HG03432 (cell line): ENCODE results near the gene MTFMT.
A peak's percentile ranks its signal among the peaks of the same experiment; 100 is the strongest.

Experiments used
- ATAC-seq: cut with Tn5 transposase; IDR thresholded peaks from one replicate; pipeline ENCODE4 v1.9.1; 2021; ENCODE audit warnings: mild to moderate bottlenecking, moderate library complexity; ENCODE audit not compliant: unreplicated experiment

The MTFMT gene

DNA sequence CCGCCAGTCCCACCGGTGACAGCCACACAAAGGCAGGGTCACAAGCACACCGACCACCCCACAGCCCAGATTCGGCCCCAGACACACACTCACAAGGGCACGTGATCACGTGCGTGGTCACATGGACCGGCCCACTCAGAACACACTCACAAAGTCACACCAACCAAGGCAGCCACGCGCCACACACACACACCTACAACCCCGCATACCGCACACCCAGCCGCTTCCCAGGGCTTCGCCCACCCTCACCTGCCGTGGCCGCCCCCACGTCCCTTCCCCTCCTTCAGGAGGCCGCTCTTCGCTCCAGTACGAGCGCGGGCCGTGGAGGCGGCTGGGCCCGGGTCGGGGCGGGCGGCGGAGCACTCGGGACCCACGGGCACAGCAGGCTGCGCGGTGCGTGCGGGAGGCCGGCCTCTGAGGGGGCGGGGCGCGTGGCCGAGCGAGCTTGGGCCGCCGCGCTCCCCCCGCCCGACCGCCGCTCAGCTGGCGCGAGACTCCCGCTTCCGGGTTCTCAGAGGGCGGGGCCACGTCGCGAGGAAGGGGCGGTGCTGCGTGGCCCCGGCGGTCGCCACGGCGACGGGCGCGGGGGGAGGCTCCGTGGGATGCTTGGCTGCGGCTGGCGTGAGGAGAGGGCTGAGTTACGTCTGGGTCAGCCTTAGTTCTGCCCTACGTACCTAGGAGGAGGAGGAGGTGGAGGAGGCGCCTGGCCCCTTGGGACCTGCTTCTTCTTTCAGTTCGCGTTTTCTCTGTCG lies 39.8 kb downstream of the MTFMT start, which contains the start of gene SPG21:
Gene SPG21, minus strand, starts transcription at position 499 of the 752 bp plus-strand sequence. CDS start 6,345 bp downstream, outside the sequence.
- ATAC-seq: peak; percentile 93

DNA sequence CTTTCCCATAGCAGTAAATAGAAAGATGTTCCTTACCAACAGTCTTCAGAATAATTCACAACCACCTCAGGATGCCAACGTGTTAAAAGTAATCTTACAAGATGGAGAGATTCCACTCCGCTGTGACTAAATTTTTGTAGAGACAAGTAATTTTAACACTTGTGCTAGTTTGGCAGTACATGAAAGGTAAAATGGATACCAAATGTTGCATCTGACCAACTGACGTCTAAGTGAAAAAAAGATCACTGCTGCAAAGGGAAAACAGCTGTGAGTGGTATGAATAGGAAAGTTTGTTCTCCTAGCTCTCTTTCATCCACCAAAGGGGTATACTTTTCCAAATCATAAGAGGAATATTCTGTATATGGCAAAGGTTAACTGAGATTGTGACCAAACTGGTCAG lies 42.3 kb downstream of the MTFMT start:
- ATAC-seq: no peak

DNA sequence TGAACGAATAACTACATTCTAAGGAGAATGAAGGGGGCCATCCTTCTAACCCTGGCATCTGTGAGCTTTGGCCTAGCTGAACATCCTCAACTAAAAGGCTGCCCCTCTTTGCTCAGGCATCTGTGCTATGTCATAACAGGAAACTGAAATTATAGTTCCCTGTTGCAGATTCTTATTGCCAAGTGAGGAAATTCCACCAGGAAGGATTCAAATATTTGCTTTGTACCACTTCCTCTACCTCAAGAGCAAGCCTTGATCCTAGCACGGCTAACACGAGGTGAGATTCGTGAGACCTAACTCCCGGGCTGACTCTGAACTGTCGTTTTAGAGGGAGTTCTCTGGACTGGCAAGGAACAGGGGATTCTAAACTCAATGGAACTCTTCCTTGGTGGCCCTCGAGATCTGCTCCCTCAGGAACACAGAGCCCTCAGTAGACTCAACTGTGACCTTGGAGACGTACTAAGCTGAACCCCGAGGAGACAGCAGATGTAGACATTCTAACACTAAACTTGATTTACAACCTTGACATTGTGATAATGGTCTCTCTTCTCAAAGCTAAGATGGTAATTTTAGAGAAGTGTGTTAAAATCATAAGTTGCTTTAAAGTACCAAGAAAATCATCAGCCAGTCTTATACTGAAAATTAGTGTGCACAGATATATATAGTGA lies 43.9 kb downstream of the MTFMT start:
- ATAC-seq: no peak

DNA sequence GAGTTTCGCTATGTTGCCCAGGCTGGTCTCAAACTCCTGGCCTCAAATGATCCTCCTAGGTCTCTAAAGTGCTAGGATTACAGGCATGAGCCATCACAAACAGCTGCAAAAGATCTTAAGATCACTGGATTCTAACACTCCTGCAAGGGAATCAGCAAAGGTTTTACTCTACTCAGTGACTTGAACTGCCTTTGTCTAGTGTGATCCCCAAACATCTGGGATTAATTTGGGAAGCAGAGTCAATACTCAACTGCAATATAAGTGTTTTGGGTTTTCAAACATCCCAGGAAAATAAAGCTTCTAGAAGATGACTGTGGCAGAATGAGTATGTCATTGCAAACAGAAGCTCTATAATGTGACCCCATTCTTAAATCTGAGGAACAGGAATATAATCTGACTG lies 47.0 kb downstream of the MTFMT start:
- no peak for ATAC-seq

DNA sequence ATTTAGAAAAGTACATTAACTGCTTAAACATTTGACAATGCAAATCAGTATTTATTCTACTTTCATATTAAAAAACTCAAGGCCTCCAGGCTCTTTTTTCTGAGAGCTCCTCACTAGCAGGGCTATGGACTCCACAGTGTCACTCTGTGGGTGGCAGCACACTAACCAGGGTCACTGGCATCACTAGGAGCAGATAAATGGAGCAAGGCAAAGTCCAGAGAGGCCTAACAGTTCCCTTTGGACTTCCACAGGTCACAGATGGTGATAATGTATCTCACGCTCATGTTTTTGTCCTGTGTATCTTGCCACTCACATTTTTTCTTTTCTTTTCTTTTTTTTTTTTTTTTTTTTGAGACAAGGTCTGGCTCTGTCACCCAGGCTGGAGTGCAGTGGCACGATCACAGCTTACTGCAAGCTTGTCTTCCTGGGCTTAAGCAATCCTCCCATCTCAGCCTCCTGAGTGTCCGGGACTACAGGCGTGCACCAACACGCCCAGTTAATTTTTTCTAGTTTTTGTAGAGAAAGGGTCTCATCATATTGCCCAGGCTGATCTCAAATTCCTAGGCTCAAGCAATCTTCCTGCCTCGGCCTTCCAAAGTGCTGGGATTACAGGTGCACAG lies 47.5 kb downstream of the MTFMT start:
- no peak for ATAC-seq

DNA sequence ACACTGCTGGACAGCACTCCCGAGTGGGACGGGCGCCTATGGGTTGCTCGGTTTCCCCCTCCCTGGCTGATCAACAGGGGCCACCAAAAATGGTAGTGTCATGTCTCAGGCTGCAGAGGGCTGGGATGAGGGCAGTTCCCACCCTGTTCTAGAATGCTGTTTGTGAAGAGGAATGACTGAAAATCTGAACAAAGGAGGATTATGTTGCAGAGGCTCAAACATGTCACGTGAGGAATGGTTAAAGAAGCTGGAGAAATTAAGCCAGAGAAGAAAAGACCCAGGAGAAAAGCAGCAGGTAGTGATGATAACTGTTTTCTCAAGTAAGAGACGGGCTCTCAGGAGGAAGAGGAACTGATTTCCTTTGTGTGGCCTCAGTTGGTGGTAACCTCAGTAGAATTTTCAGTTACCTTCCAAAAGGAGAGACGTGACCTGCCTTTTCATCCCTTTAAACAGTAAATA lies 50.2 kb downstream of the MTFMT start:
- ATAC-seq: no peak

DNA sequence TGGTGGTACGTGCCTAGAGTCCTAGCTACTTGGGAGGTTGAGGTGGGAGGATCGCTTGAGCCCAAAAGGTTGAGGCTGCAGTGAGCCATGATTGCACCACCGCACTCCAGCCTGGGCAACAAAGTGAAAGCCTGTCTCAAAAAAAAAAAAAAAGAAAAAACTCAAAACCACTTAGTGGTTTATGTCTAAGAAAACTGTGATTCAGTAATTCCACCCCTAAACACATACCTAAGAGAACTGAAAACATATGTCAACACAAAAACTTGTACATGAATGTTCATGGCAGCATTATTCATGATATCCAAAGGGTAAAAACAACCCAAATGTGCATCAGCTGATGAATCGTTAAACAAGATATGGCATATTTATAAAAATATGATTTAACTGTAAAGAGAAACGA lies 54.0 kb downstream of the MTFMT start:
- no peak for ATAC-seq

DNA sequence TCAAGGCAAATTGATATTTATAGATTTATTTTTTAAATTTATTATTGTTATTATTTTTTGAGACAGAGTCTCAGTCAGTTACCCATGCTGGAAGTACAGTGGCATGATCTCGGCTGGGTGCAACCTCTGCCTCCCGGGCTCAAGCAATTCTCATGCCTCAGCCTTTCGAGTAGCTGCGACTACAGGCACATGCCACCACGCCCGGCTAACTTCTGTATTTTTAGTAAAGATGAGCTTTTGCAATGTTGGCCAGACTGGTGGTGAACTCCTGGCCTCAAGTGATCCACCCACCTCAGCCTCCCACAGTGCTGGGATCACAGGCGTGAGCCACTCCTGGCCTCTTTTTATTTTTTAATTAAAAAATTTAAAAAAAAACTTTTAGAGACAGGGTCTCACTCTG lies 58.7 kb downstream of the MTFMT start:
- no peak for ATAC-seq

DNA sequence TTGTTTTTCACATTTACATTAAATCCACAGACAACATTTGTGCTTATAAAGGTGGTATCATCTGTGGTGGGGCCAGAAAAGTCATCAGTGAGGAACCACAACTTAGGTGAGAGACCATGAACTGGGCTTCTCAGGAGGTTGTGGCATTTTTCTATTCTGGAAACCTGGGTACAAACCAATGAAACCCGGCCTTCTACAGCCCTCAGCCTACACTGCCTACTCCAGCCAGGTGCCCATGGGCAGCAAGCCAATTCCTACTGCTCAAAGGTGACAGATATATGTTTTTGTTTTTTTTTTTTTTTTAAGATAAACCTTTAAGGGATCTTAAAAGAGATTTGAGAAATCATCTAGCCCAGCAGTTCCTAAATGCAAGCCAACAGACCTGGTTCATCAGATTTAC lies 60.0 kb downstream of the MTFMT start:
- no peak for ATAC-seq

DNA sequence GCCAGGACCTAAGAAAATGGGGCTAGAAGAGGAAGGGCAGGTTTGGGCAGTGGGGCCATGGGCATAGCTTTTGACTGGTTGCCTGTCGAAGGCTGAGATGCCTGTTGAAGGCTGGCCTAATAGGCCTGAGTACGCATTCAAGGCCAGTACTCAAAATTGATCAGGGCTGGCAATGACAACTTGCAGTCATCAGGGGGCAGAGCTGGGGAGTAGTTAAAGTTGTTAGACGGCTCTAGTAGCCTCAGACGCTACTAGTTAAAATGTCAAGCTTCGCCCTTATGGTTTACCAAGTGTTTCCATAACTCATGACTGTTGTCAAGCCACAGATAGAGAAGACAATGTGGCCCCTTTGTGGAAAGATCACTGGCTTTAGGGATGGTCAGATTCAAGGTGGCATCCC lies 68.4 kb downstream of the MTFMT start:
- no peak for ATAC-seq

DNA sequence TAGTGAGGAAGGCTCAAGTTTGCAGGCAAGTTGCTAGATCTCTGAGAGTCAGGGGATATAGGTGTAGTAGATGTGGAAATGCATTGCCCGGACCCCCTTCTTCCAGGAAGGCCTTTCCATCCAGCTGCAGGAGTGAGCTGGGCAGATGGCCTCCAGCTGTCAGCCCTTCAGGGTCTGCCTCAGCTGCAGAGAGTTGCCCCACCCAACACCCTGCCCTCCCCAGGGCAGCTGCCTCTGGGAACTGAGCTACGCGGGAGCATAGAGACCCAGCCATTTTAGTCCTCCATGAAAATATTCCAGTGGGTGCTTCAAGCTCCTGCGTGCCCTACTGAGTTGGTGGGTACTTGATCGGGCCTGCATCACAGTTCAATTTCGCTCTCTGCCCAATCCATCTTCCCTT lies 69.3 kb downstream of the MTFMT start:
- no peak for ATAC-seq

DNA sequence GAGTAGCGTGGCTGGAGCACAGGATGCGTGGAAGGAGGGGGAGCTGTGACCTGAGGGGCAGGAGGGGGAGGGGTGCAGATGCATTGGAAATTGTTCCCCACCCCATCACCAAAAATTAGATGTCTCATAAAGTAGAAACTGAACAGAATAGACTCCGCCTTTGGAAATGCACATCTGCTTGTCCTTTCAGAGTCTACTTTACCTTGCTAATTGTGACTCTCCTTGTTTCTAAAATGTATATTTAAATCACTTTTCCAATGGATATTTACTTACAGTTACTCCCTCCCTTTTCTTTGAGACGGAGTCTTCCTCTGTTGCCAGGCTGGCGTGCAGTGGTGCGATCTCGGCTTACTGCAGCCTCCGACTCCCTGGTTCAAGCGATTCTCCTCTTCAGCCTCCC lies 70.3 kb downstream of the MTFMT start:
- ATAC-seq: no peak

DNA sequence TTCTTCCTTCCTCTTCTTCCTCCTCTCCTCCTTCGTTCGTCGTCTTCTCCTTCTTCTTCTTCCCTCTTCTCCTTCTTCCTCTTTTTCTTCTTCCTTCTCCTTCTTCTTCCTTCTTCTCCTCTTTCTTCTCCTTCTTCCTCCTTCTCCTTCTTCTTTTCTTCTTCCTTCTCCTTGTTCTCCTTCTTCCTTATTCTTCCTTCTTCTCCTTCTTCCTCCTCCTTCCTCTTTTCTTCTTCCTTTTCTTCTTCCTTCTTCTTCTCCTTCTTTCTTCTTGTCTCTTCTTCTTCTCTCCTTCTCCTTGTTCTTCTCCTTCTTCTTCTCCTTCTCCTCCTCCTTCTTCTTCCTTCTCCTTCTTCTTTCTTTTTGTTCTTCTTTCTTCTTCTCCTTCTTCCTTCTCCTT lies 75.0 kb downstream of the MTFMT start:
- ATAC-seq: no peak

DNA sequence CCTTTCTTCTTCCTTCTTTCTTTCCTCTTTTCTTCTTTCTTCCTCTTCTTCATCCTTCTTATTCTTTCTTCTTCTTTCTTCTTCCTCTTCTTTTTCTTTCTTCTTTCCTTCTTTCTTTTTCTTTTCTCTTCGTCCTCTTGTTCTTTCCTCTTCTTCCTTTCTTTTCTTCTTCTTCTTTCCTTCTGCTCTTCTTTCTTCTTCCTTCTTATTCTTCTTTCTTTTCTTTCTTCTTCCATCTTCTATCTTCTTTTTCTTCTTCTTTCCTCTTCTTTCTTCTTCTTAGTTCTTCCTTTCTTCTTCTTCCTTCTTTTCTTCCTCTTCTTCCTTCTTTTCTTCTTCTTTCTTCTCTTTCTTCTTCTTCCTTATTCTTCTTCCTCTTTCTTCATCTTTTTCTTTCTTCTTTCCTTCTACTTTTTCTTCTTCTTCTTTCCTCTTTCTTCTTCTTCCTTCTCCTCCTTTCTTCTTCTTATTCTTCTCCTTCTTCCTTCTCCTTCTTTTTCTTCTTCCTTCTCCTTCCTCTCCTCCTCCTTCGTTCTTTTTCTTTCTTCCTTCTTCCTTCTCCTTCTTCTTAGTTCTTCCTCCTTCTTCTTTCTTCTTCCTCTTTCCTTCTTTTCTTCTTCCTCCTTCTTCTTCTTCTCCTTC lies 77.5 kb downstream of the MTFMT start:
- ATAC-seq: no peak
